GM23338 (cell line): Measurements from ENCODE around the gene GET4. TPM values are rescaled to one million over a fixed set of nuclear protein-coding genes. Genes with fewer than 3 reads are reported as not detected.

Source experiments
- ATAC-seq: fragments of 200-7000 bp; cut with Tn5 transposase; 3 replicates; pipeline ENCODE4 v1.9.1; 2020
- DNase-seq: peaks from one replicate; pipeline ENCODE4 v3.0.0-alpha.2; 2015; ENCODE audit warnings: low spot score
- H2AFZ ChIP-seq: fragments of 200-600 bp; sonication (generic); 2 replicates; pipeline ENCODE4 v1.8.0; 2016; ENCODE audit warnings: antibody characterized with exemption, mild to moderate bottlenecking, moderate library complexity
- H3F3A ChIP-seq: fragments of 200-600 bp; sonication (generic); replicated peaks from 2 replicates; pipeline ENCODE4 v1.8.0; 2017; ENCODE audit warnings: antibody characterized with exemption, mixed run types, low read depth
- H3K27ac ChIP-seq: fragments of 200-600 bp; sonication (generic); 2 replicates; pipeline ENCODE4 v1.6.1; 2016; ENCODE audit warnings: low read depth
- H3K27me3 ChIP-seq: fragments of 200-600 bp; sonication (generic); 2 replicates; pipeline ENCODE4 v1.8.0; 2016; ENCODE audit warnings: mild to moderate bottlenecking, mixed run types, moderate library complexity; ENCODE audit not compliant: insufficient read depth
- H3K36me3 ChIP-seq: fragments of 200-600 bp; sonication (generic); 2 replicates; pipeline ENCODE4 v1.8.0; 2016; ENCODE audit warnings: mild to moderate bottlenecking; ENCODE audit not compliant: insufficient read depth
- H3K4me1 ChIP-seq: fragments of 200-600 bp; sonication (generic); 2 replicates; pipeline ENCODE4 v1.8.0; 2016; ENCODE audit warnings: mild to moderate bottlenecking, moderate library complexity; ENCODE audit not compliant: insufficient read depth
- H3K4me2 ChIP-seq: fragments of 200-600 bp; sonication (generic); 2 replicates; pipeline ENCODE4 v1.7.1; 2017; ENCODE audit warnings: mixed run types
- H3K4me3 ChIP-seq: fragments of 200-600 bp; sonication (generic); 2 replicates; pipeline ENCODE4 v1.6.1; 2016; ENCODE audit warnings: mixed run types
- H3K79me2 ChIP-seq: fragments of 200-600 bp; sonication (generic); replicated peaks from 2 replicates; pipeline ENCODE4 v1.8.0; 2017; ENCODE audit warnings: mild to moderate bottlenecking; ENCODE audit not compliant: insufficient read depth
- H3K9me2 ChIP-seq: fragments of 200-600 bp; sonication (generic); 2 replicates; pipeline ENCODE4 v1.8.0; 2017; ENCODE audit not compliant: insufficient read depth
- H4K20me1 ChIP-seq: fragments of 200-600 bp; sonication (generic); replicated peaks from 2 replicates; pipeline ENCODE4 v1.8.0; 2017; ENCODE audit warnings: mild to moderate bottlenecking; ENCODE audit not compliant: insufficient read depth
- H3K27ac Mint-ChIP-seq: 2 replicates; pipeline ENCODE4 v1.8.0; 2020; ENCODE audit warnings: inconsistent platforms, mild to moderate bottlenecking, moderate library complexity, mixed read lengths
- H3K27me3 Mint-ChIP-seq: 3 replicates; pipeline ENCODE4 v1.8.0; 2022; ENCODE audit warnings: low read depth, mild to moderate bottlenecking, moderate library complexity, mixed read lengths, inconsistent platforms; ENCODE audit not compliant: insufficient read depth, poor library complexity
- H3K36me3 Mint-ChIP-seq: 3 replicates; pipeline ENCODE4 v1.8.0; 2021; ENCODE audit warnings: low read depth, mild to moderate bottlenecking, inconsistent platforms, moderate library complexity, mixed read lengths
- H3K4me1 Mint-ChIP-seq: 3 replicates; pipeline ENCODE4 v1.8.0; 2020; ENCODE audit warnings: mild to moderate bottlenecking, inconsistent platforms, mixed read lengths
- H3K4me3 Mint-ChIP-seq: 3 replicates; pipeline ENCODE4 v1.8.0; 2021; ENCODE audit warnings: moderate library complexity, mild to moderate bottlenecking, inconsistent platforms, mixed read lengths
- H3K9me3 Mint-ChIP-seq: 3 replicates; pipeline ENCODE4 v1.8.0; 2020; ENCODE audit warnings: moderate library complexity, mild to moderate bottlenecking, inconsistent platforms, mixed read lengths
- CREB1 ChIP-seq: fragments of 250-450 bp; sonication (Bioruptor Pico); IDR thresholded peaks from 2 replicates; pipeline ENCODE4 v1.5.0; 2020; ENCODE audit warnings: low read depth, mild to moderate bottlenecking, moderate library complexity
- EZH2 ChIP-seq: fragments of 200-600 bp; sonication (generic); IDR thresholded peaks from one replicate; pipeline ENCODE4 v1.8.0; 2017; ENCODE audit warnings: antibody characterized with exemption, mild to moderate bottlenecking, low read depth; ENCODE audit not compliant: unreplicated experiment
- EZH2phosphoT487 ChIP-seq: fragments of 200-600 bp; sonication (generic); IDR thresholded peaks from one replicate; pipeline ENCODE4 v1.8.1; 2018; ENCODE audit warnings: antibody characterized with exemption; ENCODE audit not compliant: unreplicated experiment
- JUNB ChIP-seq: IDR thresholded peaks from one replicate; pipeline ENCODE4 v1.6.1; 2016; ENCODE audit warnings: antibody characterized with exemption; ENCODE audit not compliant: unreplicated experiment
- NANOG ChIP-seq: IDR thresholded peaks from 2 replicates; pipeline ENCODE4 v1.6.1; 2016; ENCODE audit warnings: antibody characterized with exemption, borderline replicate concordance
- POLR2AphosphoS5 ChIP-seq: IDR thresholded peaks from 2 replicates; pipeline ENCODE4 v1.6.1; 2016; ENCODE audit warnings: antibody characterized with exemption, low read depth
- STAT1 ChIP-seq: IDR thresholded peaks from one replicate; pipeline ENCODE4 v1.6.1; 2016; ENCODE audit warnings: antibody characterized with exemption; ENCODE audit not compliant: unreplicated experiment
- ZNF114 ChIP-seq: fragments of 250-450 bp; sonication (Bioruptor Pico); IDR thresholded peaks from 2 replicates; pipeline ENCODE4 v1.5.0; 2020; ENCODE audit warnings: mild to moderate bottlenecking, moderate library complexity
- ZNF331 ChIP-seq: fragments of 250-450 bp; sonication (Bioruptor Pico); IDR thresholded peaks from 2 replicates; pipeline ENCODE4 v1.5.0; 2020; ENCODE audit warnings: low read depth, mild to moderate bottlenecking, moderate library complexity
- ZNF462 ChIP-seq: fragments of 250-450 bp; sonication (Bioruptor Pico); IDR thresholded peaks from 2 replicates; pipeline ENCODE4 v1.5.0; 2020; ENCODE audit warnings: mild to moderate bottlenecking, moderate library complexity
- polyA plus RNA-seq: library from polyadenylated mRNA; unstranded; fragments of >200 nt; fragmentation: Nextera tagmentation; extraction: Ambion mirVana; gene quantifications from 2 replicates; pipeline ENCODE4 v1.2.1, GENCODE V29; 2016
- total RNA-seq: library from RNA; depleted of rRNA; stranded (reverse); fragments of >200 nt; shearing (Covaris generic); gene quantifications from 2 replicates; pipeline ENCODE4 v1.2.3, GENCODE V29; 2014
- TF ChIP-seq, protein P1 (sequence below), 2 experiments: fragments of 200-600 bp in 1 of 2; sonication (generic) in 1 of 2; conservative IDR thresholded peaks; 2 replicates each; pipeline versions ENCODE4 v1.5.1 to v1.6.1; 2016 to 2017; ENCODE audit warnings: antibody characterized with exemption in 2 of 2, low read depth in 2 of 2, mild to moderate bottlenecking in 2 of 2, moderate library complexity in 1 of 2
- TF ChIP-seq, protein P2 (sequence below): IDR thresholded peaks from one replicate; pipeline ENCODE4 v1.6.1; 2018; ENCODE audit warnings: antibody characterized with exemption; ENCODE audit not compliant: unreplicated experiment
- TF ChIP-seq, protein P3 (sequence below): IDR thresholded peaks from 2 replicates; pipeline ENCODE4 v1.6.1; 2016; ENCODE audit warnings: antibody characterized with exemption

GET4 gene
- total and polyA plus RNA-seq, 2 experiments from 2014 or later, result 48.0 to 79.1 TPM

GRCh38 chr7:857661-858060 lies 18.7 kb upstream of the GET4 start:
- H3K4me1 Mint-ChIP-seq, result no peaks in the 10 kb centered on the region; the same call in 2 of the 3 replicates
- no peaks in the 10 kb centered on the region for H3K9me2 ChIP-seq
- TF ChIP-seq STAT1, result no peak
- no peak for TF ChIP-seq ZNF331 (CRISPR knock-in tag)
- TF ChIP-seq ZNF462 (CRISPR knock-in tag), result no peak
- TF ChIP-seq POLR2AphosphoS5, result no peak
- no peak for TF ChIP-seq CREB1 (CRISPR knock-in tag)
- TF ChIP-seq JUNB, result no peak
- TF ChIP-seq EZH2, result no peak
- TF ChIP-seq, protein P1, sequence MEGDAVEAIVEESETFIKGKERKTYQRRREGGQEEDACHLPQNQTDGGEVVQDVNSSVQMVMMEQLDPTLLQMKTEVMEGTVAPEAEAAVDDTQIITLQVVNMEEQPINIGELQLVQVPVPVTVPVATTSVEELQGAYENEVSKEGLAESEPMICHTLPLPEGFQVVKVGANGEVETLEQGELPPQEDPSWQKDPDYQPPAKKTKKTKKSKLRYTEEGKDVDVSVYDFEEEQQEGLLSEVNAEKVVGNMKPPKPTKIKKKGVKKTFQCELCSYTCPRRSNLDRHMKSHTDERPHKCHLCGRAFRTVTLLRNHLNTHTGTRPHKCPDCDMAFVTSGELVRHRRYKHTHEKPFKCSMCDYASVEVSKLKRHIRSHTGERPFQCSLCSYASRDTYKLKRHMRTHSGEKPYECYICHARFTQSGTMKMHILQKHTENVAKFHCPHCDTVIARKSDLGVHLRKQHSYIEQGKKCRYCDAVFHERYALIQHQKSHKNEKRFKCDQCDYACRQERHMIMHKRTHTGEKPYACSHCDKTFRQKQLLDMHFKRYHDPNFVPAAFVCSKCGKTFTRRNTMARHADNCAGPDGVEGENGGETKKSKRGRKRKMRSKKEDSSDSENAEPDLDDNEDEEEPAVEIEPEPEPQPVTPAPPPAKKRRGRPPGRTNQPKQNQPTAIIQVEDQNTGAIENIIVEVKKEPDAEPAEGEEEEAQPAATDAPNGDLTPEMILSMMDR (conservative IDR thresholded peaks at IDR 0.05; ENCODE audit: low read depth in 2 of 2), result no peak
- TF ChIP-seq EZH2phosphoT487, result no peak
- TF ChIP-seq, protein P2, sequence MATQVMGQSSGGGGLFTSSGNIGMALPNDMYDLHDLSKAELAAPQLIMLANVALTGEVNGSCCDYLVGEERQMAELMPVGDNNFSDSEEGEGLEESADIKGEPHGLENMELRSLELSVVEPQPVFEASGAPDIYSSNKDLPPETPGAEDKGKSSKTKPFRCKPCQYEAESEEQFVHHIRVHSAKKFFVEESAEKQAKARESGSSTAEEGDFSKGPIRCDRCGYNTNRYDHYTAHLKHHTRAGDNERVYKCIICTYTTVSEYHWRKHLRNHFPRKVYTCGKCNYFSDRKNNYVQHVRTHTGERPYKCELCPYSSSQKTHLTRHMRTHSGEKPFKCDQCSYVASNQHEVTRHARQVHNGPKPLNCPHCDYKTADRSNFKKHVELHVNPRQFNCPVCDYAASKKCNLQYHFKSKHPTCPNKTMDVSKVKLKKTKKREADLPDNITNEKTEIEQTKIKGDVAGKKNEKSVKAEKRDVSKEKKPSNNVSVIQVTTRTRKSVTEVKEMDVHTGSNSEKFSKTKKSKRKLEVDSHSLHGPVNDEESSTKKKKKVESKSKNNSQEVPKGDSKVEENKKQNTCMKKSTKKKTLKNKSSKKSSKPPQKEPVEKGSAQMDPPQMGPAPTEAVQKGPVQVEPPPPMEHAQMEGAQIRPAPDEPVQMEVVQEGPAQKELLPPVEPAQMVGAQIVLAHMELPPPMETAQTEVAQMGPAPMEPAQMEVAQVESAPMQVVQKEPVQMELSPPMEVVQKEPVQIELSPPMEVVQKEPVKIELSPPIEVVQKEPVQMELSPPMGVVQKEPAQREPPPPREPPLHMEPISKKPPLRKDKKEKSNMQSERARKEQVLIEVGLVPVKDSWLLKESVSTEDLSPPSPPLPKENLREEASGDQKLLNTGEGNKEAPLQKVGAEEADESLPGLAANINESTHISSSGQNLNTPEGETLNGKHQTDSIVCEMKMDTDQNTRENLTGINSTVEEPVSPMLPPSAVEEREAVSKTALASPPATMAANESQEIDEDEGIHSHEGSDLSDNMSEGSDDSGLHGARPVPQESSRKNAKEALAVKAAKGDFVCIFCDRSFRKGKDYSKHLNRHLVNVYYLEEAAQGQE, result no peak
- TF ChIP-seq ZNF114 (CRISPR knock-in tag), result no peak
- no peak for TF ChIP-seq NANOG
- TF ChIP-seq, protein P3, sequence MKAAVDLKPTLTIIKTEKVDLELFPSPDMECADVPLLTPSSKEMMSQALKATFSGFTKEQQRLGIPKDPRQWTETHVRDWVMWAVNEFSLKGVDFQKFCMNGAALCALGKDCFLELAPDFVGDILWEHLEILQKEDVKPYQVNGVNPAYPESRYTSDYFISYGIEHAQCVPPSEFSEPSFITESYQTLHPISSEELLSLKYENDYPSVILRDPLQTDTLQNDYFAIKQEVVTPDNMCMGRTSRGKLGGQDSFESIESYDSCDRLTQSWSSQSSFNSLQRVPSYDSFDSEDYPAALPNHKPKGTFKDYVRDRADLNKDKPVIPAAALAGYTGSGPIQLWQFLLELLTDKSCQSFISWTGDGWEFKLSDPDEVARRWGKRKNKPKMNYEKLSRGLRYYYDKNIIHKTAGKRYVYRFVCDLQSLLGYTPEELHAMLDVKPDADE, result no peak
- no peaks in the 10 kb centered on the region for H3K9me3 Mint-ChIP-seq
- no peak overlapping the region for H3K4me3 Mint-ChIP-seq
- H4K20me1 ChIP-seq, result peaks cover 7% of the 10 kb centered on the region; the same call in 1 of the 2 replicates
- no peaks in the 10 kb centered on the region for H3K27me3 ChIP-seq
- no peak overlapping the region for H3K4me2 ChIP-seq
- no peaks in the 10 kb centered on the region for H3F3A ChIP-seq
- no peaks in the 10 kb centered on the region for H3K79me2 ChIP-seq
- peaks cover 44% of the 10 kb centered on the region; the same call in 1 of the 2 replicates for H3K36me3 ChIP-seq
- DNase-seq (no peak), ATAC-seq (no peak)
- peaks cover 2% of the 10 kb centered on the region for H3K27me3 Mint-ChIP-seq
- H3K36me3 Mint-ChIP-seq, result peaks cover 90% of the 10 kb centered on the region
- H3K4me1 ChIP-seq, result no peaks in the 10 kb centered on the region
- H3K4me3 ChIP-seq, result no peak overlapping the region
- H3K27ac Mint-ChIP-seq, result no peak overlapping the region
- no peak overlapping the region for H2AFZ ChIP-seq
- H3K27ac ChIP-seq, result no peak overlapping the region
